ENCODE results near the gene ADAM12.

ADAM12 gene

DNA sequence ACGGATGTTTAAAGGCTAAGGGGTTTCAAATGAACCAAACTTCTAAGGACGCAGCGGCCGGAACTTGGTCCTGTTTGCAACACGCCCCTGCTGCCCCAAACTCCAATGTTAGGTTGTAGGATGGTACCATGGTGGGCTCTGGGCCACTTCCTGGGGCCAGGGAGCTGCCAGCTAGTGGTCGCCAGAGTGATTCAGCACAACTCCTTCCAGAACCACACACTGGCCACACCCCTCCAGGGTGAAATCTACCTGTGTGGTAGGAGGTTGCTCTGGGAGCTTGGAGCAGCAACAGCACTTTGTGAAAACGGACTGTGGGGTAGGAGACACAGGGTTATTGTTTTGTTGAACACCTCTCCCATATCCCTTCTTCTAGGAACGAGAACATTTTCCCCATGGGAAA, 330.8 kb downstream of the ADAM12 start:
- H3F3A ChIP-seq (ENCODE audit: control insufficient read depth, insufficient read depth): no peaks in the 10 kb centered on the region
- H3K4me2 ChIP-seq (ENCODE audit: low read length): no peak overlapping the region
- no peaks in the 10 kb centered on the region for H4K20me1 ChIP-seq (ENCODE audit: control insufficient read depth, insufficient read depth, low read depth, low read length)
- TF ChIP-seq, protein P1, sequence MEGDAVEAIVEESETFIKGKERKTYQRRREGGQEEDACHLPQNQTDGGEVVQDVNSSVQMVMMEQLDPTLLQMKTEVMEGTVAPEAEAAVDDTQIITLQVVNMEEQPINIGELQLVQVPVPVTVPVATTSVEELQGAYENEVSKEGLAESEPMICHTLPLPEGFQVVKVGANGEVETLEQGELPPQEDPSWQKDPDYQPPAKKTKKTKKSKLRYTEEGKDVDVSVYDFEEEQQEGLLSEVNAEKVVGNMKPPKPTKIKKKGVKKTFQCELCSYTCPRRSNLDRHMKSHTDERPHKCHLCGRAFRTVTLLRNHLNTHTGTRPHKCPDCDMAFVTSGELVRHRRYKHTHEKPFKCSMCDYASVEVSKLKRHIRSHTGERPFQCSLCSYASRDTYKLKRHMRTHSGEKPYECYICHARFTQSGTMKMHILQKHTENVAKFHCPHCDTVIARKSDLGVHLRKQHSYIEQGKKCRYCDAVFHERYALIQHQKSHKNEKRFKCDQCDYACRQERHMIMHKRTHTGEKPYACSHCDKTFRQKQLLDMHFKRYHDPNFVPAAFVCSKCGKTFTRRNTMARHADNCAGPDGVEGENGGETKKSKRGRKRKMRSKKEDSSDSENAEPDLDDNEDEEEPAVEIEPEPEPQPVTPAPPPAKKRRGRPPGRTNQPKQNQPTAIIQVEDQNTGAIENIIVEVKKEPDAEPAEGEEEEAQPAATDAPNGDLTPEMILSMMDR (IDR thresholded peaks at IDR 0.05; ENCODE audit: low read depth, low read length, poor library complexity, severe bottlenecking): no peak
- TF ChIP-seq EZH2phosphoT487 (IDR thresholded peaks at IDR 0.05; ENCODE audit: borderline replicate concordance, low read length): no peak
- no peaks in the 10 kb centered on the region for H3K4me1 ChIP-seq (ENCODE audit: control insufficient read depth, low read length)
- no peaks in the 10 kb centered on the region; the same call in 1 of the 2 replicates for H3K27me3 ChIP-seq (ENCODE audit: control insufficient read depth, low read length)
- H3K79me2 ChIP-seq (ENCODE audit: control insufficient read depth, low read length): no peaks in the 10 kb centered on the region
- H3K36me3 ChIP-seq (ENCODE audit: control insufficient read depth, low read length): no peaks in the 10 kb centered on the region
- H3K9me2 ChIP-seq (replicated peaks; ENCODE audit: control insufficient read depth, low read length): no peaks in the 10 kb centered on the region
- H3K9me3 ChIP-seq (ENCODE audit: control insufficient read depth, insufficient read depth, low read length): no peaks in the 10 kb centered on the region
- H3K4me3 ChIP-seq (ENCODE audit: low read length): no peak overlapping the region
- H3K27ac ChIP-seq (ENCODE audit: low read depth, low read length): no peak overlapping the region

DNA sequence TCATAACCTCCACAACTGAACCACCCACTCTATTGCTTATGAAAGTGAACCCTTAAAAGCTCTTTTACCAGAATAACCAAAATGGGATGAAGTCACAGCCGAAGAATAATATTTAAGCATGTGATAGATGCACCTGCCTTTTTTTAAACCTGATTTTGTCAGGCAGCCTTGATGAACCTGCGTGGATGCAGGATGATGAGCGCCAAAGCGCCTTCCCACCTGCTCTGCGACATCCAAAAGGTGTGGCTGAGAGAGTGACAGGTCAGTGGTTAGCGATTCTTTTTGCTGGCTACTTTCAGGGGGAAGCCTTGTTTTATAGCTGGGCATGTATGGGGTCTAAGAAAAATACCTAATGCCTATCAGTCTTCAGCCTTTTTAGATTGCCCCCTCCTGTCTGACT, 334.1 kb downstream of the ADAM12 start:
- H3K9me2 ChIP-seq (replicated peaks; ENCODE audit: control insufficient read depth, low read length): no peaks in the 10 kb centered on the region
- H3K4me1 ChIP-seq (ENCODE audit: control insufficient read depth, low read length): no peaks in the 10 kb centered on the region
- no peaks in the 10 kb centered on the region for H3K9me3 ChIP-seq (ENCODE audit: control insufficient read depth, insufficient read depth, low read length)
- H4K20me1 ChIP-seq (ENCODE audit: control insufficient read depth, insufficient read depth, low read depth, low read length): no peaks in the 10 kb centered on the region
- H3K4me2 ChIP-seq (ENCODE audit: low read length): no peak overlapping the region
- H3K27me3 ChIP-seq (ENCODE audit: control insufficient read depth, low read length): no peaks in the 10 kb centered on the region; the same call in 1 of the 2 replicates
- no peaks in the 10 kb centered on the region for H3K36me3 ChIP-seq (ENCODE audit: control insufficient read depth, low read length)
- no peaks in the 10 kb centered on the region for H3K79me2 ChIP-seq (ENCODE audit: control insufficient read depth, low read length)
- H3K27ac ChIP-seq (ENCODE audit: low read depth, low read length): no peak overlapping the region
- H3F3A ChIP-seq (ENCODE audit: control insufficient read depth, insufficient read depth): no peaks in the 10 kb centered on the region
- H3K4me3 ChIP-seq (ENCODE audit: low read length): no peak overlapping the region
- TF ChIP-seq, protein P1 (IDR thresholded peaks at IDR 0.05; ENCODE audit: low read depth, low read length, poor library complexity, severe bottlenecking): no peak
- no peak for TF ChIP-seq EZH2phosphoT487 (IDR thresholded peaks at IDR 0.05; ENCODE audit: borderline replicate concordance, low read length)

DNA sequence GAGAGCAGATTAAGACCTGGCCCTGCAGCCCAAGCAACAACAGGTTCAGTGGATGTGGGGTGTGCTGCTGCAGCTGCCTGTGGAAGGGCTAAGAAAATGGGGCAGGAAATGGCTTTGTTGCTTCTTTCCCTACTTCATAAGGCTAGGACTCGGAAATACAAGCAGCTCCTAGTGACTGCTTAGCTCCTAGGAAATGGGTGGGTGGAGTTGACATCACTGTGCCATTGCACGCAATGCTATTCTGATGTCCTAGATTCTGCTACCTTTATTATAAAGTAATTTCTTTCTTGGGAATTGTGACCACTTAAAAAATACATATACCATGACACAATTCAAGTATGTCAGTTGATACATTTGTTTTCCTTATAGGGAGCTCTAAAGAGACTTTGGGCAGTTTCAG, 336.1 kb downstream of the ADAM12 start:
- no peak overlapping the region for H3K4me3 ChIP-seq (ENCODE audit: low read length)
- H3F3A ChIP-seq (ENCODE audit: control insufficient read depth, insufficient read depth): no peaks in the 10 kb centered on the region
- H3K27ac ChIP-seq (ENCODE audit: low read depth, low read length): no peak overlapping the region
- H3K4me1 ChIP-seq (ENCODE audit: control insufficient read depth, low read length): no peaks in the 10 kb centered on the region
- no peaks in the 10 kb centered on the region for H3K27me3 ChIP-seq (ENCODE audit: control insufficient read depth, low read length)
- no peak overlapping the region for H3K4me2 ChIP-seq (ENCODE audit: low read length)
- no peaks in the 10 kb centered on the region for H3K9me3 ChIP-seq (ENCODE audit: control insufficient read depth, insufficient read depth, low read length)
- no peaks in the 10 kb centered on the region for H3K79me2 ChIP-seq (ENCODE audit: control insufficient read depth, low read length)
- TF ChIP-seq, protein P1 (IDR thresholded peaks at IDR 0.05; ENCODE audit: low read depth, low read length, poor library complexity, severe bottlenecking): no peak
- no peak for TF ChIP-seq EZH2phosphoT487 (IDR thresholded peaks at IDR 0.05; ENCODE audit: borderline replicate concordance, low read length)
- no peaks in the 10 kb centered on the region for H3K9me2 ChIP-seq (replicated peaks; ENCODE audit: control insufficient read depth, low read length)
- no peaks in the 10 kb centered on the region for H4K20me1 ChIP-seq (ENCODE audit: control insufficient read depth, insufficient read depth, low read depth, low read length)
- no peaks in the 10 kb centered on the region for H3K36me3 ChIP-seq (ENCODE audit: control insufficient read depth, low read length)

Data from DOHH2 (cell line).